ENCODE results near the gene GDPD4.
"Not testable (repeated sequence)": the region's sequence is repeated elsewhere in the genome, so short reads cannot be mapped to it uniquely, and the experiment has no call there.

The GDPD4 gene, protein sequence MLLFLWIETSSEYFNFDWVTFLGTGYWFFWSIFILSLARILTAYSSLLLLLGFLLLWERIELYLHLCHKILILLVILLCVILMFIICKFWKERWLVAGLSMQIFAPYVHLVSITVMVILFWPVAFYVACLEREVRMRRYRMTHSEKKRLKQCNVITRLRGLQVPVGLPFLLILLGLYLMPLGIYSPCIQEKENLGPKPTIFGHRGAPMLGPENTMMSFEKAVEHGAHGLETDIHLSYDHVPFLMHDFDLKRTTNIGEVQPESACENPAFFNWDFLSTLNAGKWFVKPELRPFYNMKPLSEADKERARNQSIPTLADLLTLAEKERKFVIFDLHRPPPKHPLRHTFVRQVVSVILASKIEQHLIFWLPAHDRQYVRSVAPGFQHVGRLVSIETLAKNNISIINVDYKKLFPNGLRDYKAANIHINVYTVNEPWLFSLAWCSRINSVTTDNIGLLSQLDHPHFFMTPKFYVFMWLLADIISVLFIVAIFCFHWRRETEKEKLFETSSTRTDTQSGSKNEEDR
- long read RNA-seq, donor 1 = 0 reads
- long read RNA-seq, donor 2 = 0 reads
- long read RNA-seq, donor 3 = 0 reads
- long read RNA-seq, donor 4 = 0 reads
- long read RNA-seq, donor 5 = 0 reads
- long read RNA-seq, donor 6 = 0 reads
- long read RNA-seq, donor 7 = 0 reads
- long read RNA-seq, donor 8 = 0 reads

DNA sequence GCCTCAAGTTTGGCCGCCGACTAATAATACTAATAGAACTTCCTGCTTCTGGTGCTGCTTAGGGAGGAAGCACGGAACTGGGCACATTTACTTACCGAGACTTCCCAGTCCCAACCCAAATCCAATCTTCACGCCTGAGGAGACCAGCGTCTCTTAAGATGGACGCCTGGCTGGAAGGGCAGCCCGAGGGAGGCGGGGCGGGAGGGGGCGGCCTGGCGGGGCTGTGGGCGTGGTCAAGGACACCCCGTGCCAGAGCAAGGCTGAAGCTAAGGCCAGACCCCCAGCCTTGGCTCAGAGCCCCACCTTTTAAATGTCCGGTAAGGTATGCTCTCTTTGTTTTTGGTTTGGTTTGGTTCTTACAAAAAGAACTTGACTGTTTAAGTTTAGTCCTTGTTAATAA is at the start of gene GDPD4:
Gene GDPD4 (minus strand): TSS at position 177 of the 400 bp plus-strand sequence. CDS start 16,549 bp downstream, outside the sequence.
- no peak for DNase-seq

DNA sequence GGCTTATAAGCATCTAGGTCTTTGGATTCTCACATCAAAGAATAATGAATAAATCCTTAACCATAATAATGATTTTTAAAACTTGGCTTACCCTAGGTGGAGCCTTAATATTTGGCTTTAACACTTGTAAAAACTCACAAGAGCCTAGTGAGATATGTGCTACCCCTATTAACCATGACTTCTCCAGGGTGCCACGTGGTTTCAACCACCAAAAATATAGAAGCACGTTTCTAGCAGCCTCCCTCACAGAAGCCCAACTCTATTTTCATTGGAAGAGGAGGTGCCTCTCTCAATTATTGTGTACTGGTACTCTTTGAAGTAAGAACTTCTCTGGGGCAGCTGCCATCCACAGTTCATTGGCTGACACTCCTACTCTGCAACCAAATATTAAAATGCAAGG is 46.5 kb upstream of the GDPD4 start:
- DNase-seq = no peak

DNA sequence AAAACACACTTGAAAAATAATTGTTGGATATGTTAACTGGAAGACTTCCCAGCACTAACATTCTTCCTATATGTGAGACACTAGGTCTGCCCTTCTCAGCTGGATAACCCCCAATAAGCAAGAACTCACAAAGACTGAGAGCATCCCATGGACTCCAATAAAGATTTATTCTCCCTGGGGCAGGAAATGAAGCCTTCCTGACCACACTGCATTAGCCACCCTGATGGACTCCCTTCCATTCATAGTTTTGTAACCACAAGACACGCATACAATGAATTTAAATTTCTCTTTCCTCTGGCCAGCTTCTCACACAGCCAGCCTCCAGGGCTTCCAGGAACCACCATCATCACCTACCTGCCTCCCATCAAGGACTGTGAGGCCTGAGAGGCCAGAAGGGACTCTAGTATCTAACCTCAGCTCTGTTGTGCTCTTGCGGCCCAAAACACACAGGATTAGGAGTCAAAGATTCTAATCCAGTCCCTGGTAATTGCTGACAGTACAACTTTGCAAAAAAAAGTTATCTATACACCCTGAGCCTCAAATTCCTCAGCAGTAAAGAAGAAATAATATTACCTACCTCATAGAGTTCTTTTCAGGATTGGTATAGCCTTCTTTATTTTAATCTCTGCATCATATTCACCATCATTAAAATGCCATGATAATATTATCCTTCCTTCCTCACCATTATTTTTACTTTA is 45.6 kb upstream of the GDPD4 start:
- no peak for DNase-seq

DNA sequence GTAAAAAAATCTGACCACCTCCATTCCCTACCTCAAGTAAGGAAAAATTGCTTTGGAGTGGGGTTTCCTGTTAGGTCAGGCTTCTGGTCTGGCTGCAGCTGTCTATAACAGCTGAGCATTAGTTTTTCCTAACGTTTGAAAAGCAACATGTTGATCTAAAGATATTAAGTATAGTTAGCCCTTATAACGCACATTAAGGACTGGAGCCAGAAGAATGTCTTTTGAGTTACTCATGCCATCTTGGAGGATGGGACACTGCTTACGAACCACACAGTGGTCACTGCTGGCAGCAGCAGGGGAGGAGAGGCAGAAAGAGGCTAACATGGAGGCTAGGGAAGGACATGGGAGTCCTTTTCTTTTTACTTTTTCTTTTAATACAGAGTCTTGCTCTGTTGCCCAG is 44.1 kb upstream of the GDPD4 start:
- no peak for DNase-seq

DNA sequence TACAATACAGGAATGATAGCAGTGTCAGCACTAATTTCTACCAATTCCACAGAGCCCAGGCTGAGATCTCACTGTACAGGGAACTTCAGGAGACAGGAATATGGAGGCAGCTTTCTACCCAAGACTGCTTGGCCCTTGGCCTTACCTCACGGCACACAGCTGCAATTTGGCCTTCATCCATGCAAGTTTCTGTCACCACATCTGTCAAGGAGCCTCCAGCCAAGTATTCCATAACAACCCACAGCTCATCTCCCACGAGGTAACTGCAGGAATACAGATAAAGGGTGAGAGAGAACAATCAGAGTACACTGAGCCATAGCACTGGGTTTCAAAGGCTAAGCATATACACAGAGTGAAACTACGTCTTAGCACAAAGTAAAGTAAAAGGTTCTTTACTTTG is 39.0 kb upstream of the GDPD4 start:
- DNase-seq = no peak

DNA sequence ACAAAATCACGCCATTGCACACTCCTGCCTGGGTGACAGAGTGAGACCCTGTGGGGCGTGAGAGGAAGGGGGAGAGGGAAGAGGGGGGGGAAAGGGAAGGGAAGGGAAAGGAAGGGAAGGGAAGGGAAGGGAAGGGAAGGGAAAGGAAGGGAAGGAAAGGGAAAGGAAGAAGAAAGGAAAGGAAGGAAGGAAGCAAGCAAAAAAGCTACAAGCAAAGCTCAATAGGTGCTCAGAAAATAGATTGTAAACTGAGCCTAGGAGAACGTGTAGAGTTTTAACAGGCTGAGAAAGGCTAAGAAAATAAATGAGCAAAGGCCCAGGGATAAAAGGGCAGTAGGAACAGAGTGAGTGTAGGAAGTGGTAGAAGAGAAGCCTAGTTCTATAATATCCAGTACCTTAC is 30.8 kb upstream of the GDPD4 start:
- DNase-seq = no peak

DNA sequence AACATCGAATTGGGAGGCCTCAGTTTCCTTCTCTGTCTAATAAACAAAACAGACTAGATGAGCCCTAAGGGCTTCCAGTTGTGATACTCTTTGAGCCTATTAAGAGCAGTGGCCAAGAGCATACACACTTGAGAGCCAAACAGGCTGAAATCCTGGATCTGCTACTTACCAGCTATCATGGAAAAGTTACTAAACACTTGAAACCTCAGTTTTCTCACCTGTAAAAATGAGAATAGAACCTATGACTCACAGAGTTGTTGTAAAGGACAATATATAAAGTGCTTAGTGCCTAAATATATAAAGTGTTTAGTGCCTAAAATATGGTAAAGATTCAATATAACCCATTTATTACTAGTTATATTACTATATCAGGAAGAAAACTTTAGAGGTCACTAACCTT is 23.7 kb upstream of the GDPD4 start:
- no peak for DNase-seq

DNA sequence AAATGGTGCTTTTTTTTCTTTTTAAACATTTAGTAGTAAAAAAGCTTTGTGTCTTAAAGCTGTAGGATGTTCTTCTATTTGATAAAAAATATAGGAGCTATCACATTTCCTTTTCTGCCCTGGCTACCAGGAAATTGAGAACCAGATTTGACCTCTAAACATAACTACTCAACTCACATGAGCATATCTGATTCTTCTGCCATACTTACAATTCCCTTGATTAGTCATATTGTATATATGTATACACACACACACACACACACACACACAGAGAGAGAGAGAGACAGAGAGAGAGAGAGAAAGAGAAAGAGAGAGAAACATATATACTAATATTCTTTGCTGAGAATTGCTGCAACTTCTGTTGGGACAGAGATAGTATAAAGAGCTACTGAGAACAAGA is 23.0 kb upstream of the GDPD4 start:
- no peak for DNase-seq

DNA sequence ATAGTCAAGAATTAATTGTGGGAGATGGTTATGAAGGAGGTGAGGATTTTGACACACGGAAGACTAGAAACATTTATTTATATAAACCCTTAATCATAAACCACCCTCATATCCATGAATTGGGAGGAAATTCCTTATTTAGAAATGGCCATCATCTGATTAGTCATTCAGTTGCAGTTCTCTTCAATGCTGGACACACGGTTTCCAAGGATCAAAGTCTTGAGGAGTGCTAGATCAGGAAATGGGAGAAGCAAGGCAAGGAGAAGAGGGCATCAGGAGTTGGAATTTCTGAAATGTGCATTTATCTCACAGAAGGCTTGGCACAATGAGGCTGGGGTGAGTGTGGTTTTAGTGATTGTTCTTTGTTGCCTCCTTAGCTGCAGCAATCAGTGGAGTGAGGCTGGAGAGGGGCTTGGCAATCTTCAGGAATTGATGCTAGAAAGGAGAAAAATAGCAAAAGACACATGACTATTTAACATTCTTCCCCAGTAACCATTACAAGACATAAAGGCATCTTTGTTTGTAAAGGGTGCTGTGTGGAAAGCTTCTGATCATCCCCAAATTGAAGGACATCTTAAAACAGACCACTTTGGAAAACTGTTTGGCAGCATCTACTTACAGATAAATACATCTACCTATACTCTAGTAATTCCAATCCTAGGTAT is 21.6 kb upstream of the GDPD4 start:
- no peak for DNase-seq

DNA sequence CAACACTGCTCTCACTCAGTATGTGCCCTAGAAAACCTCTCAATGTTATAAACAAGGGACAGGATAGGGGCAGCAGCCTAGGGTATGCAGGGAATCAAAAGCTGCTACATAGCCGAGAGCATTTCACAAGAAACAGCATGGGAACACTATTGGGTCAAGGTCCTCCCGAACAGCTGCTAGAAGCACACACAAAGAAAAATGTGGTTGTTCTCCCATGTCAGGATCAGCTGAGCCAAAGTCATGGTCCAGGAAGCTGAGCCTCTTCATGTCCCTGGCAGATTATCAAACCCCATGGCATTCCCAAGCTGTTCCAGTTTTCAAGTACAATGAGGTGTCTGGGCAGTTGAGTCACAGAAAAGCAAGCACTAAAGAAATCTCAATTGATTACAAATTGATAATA is 21.0 kb upstream of the GDPD4 start:
- no peak for DNase-seq

DNA sequence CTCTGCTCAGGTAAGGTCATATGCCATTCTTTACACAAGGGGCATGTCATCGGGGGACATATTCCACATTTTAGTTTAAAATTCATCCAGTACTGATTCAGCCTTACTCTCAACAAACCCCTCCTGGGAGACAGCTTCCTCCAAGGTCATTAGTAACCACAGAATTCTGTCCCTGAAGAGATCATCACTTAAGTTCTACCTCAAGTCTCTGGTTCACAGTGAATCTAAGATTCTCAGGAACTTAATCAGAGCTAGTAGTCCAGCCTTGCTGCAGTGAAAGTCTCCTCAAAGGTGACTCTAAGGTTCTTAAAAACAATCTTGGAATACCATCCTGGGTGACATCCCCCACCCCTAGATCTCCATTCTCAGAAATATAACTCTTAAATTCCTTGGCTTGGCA is 18.9 kb upstream of the GDPD4 start:
- no peak for DNase-seq

DNA sequence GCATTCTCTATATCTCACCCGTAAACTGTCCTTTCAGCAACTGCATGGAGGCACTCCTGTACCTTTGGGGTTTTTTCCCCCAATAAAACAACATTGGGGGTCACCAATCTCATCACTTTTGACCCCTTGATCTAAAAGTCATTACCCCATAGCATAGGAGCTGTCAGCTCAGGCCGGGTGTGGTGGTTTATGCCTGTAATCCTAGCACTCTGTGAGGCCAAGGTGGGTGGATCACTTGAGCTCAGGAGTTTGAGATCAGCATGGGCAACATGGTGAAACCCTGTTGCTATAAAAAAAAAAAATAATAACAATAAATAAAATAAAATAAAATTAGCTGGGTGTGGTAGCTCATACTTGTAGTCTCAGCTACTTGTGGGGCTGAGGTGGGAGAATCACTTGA is 17.1 kb upstream of the GDPD4 start:
- DNase-seq = no peak

DNA sequence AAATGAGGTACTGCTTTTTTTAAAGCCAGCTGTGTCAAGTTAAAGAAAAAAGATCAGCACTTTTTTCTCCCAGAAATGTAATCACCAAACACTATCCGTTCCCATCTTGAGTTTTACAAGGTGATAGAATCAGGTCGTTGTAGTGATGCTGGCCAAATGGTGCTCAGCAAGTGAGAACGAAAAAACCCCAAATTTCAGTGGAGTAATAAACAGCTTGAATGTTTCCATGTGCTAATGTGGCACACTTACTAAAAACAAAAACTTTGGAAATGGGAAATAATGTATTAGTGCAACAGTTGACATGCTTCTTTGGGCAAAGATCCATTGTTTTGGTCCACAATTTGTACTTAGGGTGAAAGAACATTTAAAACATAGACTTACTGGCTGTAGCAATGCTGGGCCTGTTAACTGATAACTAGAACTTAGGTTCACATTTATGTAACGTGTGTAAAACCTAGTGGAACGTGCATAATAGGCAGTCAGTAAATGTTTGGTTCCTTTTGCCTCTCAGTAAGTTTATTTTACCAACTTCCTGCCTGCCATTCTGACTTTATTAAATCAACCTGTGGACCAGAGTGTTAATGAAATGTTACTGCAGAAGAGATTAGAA is 15.4 kb upstream of the GDPD4 start:
- DNase-seq = no peak

DNA sequence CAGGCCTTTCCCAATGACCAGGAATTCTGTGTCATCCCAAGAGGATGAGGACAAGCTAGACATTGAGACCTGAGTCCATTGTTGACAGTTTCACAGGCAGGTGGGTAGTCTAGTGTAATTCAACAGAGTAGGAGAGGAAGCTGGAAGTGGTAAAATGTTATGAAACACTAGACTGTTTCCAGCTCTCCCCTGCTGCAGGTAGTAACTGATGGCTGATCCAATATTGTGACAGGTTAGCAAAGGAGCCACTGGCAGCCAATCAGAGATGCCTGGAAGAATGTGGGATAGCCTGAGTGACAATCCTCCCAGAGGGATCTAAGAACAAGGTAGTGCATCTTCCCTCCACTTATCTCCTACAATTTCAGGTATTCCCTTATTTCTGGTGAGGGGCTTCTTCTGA is 10.6 kb upstream of the GDPD4 start:
- no peak for DNase-seq

DNA sequence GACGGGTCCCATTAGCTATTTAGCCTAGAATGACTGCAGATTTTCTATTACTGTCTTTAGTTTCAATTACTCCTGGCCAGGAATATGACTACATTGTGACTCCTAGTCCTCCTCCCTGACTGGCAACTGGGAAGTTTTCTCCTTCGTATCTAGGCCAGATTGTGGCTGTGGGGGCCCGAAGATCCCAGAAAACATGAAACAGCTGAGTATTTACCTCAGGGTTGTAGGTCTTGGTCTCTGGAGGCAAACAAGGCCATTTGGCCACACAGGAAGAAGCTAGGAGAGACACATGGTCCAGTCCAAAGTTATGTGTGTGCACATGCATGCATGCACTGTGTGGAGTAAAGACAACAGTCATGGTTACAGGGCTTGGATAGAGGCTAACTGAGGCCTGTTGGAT is 10.2 kb upstream of the GDPD4 start:
- no peak for DNase-seq

DNA sequence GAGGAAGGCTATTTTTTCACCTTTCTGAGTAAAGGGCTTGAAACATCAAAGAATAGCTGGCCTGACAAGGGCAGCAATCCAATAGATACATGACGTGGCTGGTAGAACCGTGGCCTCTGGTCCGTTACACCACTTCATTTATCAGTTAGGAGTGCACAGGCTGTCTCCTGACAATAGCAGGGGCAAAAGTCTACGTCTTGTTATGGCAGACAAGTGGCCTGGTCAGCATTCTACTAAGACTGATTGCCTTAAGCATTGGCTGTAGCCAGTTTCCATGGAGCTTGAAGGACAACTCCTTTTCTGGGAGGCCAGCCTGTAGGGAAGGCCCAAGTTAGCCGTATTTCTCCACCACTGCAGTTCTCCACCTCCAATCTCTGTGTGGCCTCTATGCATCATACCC is 9.2 kb upstream of the GDPD4 start:
- no peak for DNase-seq

DNA sequence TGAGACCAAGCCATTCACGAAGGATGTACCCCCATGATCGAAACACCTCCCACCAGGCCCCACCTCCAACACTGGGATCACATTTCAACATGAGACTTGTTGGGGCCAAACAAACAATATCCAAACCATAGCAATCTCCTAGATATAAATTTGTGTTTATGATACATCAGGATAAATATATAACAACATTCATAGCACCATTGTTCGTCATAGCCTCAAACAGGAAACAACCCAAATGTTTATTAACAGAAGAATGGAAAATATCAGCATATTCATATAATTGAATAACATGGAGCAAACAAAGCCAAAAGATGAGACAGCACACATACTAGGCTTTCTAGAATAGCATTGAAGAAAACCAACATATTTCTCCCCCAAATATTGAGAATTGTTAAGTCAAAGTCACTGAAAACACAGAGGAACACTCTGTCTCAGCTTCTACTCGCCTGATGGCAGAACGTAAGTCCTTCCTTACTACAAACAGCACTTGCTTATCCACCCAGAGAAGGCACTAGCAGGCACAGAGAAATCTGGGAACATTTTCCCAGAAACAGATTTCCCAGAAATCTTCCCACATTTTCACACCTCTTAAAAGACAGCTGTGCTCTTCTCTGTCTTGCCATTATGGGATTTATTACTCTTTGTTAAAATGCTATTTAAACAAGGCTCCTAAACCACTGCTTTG is 8.1 kb upstream of the GDPD4 start:
- no peak for DNase-seq

DNA sequence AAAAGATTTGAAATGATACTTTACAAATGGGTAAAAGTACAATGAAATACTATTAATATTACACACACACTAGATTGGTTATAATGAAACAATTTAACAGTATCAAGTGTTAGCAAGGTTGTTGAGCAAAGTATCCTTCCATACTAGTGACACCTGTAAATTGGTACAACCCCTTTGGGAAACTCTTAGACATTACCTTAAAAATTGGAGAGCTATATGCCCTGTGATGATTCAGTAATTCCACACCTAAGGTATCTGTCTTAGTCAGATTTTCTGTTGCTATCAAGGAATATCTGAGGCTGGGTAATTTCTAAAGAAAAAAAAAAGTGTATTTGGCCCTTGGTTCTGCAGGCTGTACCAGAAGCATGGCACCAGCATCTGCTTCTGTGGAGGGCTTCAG is 7.4 kb upstream of the GDPD4 start:
- DNase-seq = no peak

DNA sequence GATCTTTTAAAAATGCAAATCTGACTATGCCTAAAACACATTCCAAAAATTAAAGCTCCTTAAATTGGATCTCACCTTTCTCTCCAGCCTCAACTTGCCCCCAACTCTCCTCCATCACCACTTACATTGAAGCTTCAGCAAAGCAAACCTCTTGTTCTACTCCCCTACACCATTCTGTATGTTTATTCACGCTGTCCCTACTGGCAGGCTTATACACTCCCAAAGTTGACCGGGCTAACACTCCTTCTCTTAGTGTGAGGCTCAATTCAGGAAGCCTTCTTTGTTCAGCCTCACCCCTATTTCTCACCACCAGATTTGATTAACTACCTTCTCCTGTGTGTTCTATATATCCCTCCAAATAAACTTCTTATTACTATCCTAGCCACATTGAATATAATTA is 1.8 kb upstream of the GDPD4 start:
- DNase-seq = no peak

DNA sequence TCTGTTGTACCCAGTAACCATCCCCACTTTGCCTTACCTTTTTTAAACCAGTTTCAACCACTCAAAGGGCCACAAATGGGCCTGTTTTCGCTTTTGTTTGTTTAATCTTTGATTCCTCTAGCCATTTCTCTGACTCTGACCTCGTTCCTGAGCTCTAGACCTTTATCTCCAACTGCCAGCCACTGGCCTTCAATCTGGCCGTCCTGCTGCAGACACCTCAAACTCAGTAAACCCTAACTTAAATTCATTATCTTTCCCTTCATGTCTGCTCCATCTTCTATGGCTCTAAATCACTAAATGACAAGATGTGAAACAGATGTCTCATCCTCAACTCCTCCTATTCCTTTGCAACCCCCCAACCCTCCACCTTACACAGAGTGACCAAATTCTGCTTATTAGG is 1.3 kb upstream of the GDPD4 start:
- DNase-seq = no peak

DNA sequence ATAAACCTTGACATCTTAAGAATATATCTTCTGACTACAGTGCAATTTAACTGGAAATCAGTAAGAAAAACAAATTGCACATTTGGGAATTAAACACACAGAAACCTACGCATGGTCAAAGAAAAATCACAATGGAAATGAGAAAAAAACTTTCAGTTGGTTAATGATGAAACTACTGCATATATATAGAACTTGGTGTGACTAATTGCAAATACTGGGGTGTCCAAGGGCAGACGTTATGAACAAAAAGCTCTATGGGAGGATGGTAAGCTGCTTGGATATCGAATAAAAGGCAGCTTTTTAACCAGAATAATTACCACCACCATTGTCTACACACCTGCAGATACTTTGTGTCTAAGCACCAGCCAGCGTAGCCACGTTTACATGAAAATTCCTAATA is 791 bp downstream of the GDPD4 start:
- no peak for DNase-seq

DNA sequence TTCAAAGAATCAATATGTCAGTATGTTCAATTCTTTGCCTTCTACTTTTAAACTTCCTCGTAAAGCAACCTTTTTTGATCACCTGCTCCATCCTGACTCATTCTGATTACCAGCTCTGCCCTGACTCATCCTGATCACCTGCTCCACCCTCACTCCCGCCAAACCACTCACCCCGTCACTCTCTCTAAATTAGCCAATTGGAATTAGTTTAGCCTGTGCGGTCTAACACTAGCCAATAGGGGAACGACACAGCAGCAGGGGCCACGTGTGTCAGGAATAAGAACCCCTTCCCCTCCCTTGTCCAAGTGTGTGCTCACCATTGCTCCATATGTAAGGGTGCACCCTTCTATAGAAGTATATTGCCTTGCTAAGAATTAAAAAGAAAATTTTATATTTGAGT is 1.5 kb downstream of the GDPD4 start:
- not testable (repeated sequence) for DNase-seq

Measured in right kidney (tissue), 9 donors.